GM15510 (cell line): Measurements from ENCODE around the gene NUCB1.

Source experiments
- POLR2A ChIP-seq: IDR thresholded peaks from 3 replicates; pipeline ENCODE4 v1.6.1; 2011; ENCODE audit warnings: borderline replicate concordance; ENCODE audit not compliant: insufficient read length; ENCODE audit errors: extremely low read depth

Gene NUCB1

GRCh38 chr19:48963371-48964204 is 63.5 kb downstream of the NUCB1 start:
- TF ChIP-seq POLR2A, result peak; percentile 65

- no peak for TF ChIP-seq POLR2A
Observed at GRCh38 chr19:48964205-48965039, 64.3 kb downstream of the NUCB1 start.

- TF ChIP-seq POLR2A, result peak; percentile 100
Observed at GRCh38 chr19:48965040-48965805, 65.1 kb downstream of the NUCB1 start, which contains the start of gene FTL. TSS of gene FTL (plus strand) at chr19:48965309. CDS start at chr19:48965508, 199 bp downstream.

GRCh38 chr19:48965806-48966540 is 65.9 kb downstream of the NUCB1 start:
- no peak for TF ChIP-seq POLR2A

- TF ChIP-seq POLR2A, result no peak
Observed at GRCh38 chr19:48966541-48967345, 66.6 kb downstream of the NUCB1 start.

- TF ChIP-seq POLR2A, result peak; percentile 48
Observed at GRCh38 chr19:48967346-48968178, 67.5 kb downstream of the NUCB1 start.

- TF ChIP-seq POLR2A, result no peak
Observed at GRCh38 chr19:48968179-48968661, 68.1 kb downstream of the NUCB1 start.

GRCh38 chr19:48968813-48969218 is 68.7 kb downstream of the NUCB1 start:
- no peak for TF ChIP-seq POLR2A

GRCh38 chr19:48969276-48970138 is 69.4 kb downstream of the NUCB1 start:
- TF ChIP-seq POLR2A, result no peak

GRCh38 chr19:48970139-48970766 is 70.1 kb downstream of the NUCB1 start:
- no peak for TF ChIP-seq POLR2A

- no peak for TF ChIP-seq POLR2A
Observed at GRCh38 chr19:48970923-48971395, 70.8 kb downstream of the NUCB1 start.
